GM21526 (cell line): ENCODE data around the gene SNX6.
"Not testable (repeated sequence)": the region's sequence is repeated elsewhere in the genome, so short reads cannot be mapped to it uniquely, and the experiment has no call there.

Experiments
- ATAC-seq: cut with Tn5 transposase; IDR thresholded peaks from one replicate; pipeline ENCODE4 v1.9.1; 2021; ENCODE audit warnings: moderate library complexity; ENCODE audit not compliant: unreplicated experiment, low FRiP score

Gene SNX6

GRCh38 chr14:34629657-34630529, at the start of gene SNX6:
Gene SNX6 (minus strand): TSS chr14:34630148. CDS start chr14:34630116, 32 bp downstream.
- peak; percentile 90 for ATAC-seq

GRCh38 chr14:34678735-34679134, 48.8 kb upstream of the SNX6 start:
- no peak for ATAC-seq

- no peak for ATAC-seq
Measured at GRCh38 chr14:34678306-34678705, 48.4 kb upstream of the SNX6 start.

- ATAC-seq = no peak
Measured at GRCh38 chr14:34676516-34677211, 46.7 kb upstream of the SNX6 start.

- no peak for ATAC-seq
Measured at GRCh38 chr14:34673702-34674101, 43.8 kb upstream of the SNX6 start.

- no peak for ATAC-seq
Measured at GRCh38 chr14:34671716-34672115, 41.8 kb upstream of the SNX6 start.

GRCh38 chr14:34668111-34668510, 38.2 kb upstream of the SNX6 start:
- no peak for ATAC-seq

GRCh38 chr14:34667007-34667406, 37.1 kb upstream of the SNX6 start:
- no peak for ATAC-seq

GRCh38 chr14:34665785-34666435, 36.0 kb upstream of the SNX6 start:
- no peak for ATAC-seq

GRCh38 chr14:34662561-34663088, 32.7 kb upstream of the SNX6 start:
- no peak for ATAC-seq

- ATAC-seq = no peak
Measured at GRCh38 chr14:34660796-34661195, 30.8 kb upstream of the SNX6 start.

GRCh38 chr14:34655959-34656358, 26.0 kb upstream of the SNX6 start:
- ATAC-seq = no peak

- not testable (repeated sequence) for ATAC-seq
Measured at GRCh38 chr14:34653073-34653472, 23.1 kb upstream of the SNX6 start.

- ATAC-seq = not testable (repeated sequence)
Measured at GRCh38 chr14:34652348-34652747, 22.4 kb upstream of the SNX6 start.

- ATAC-seq = no peak
Measured at GRCh38 chr14:34650786-34651584, 21.0 kb upstream of the SNX6 start.

- not testable (repeated sequence) for ATAC-seq
Measured at GRCh38 chr14:34650006-34650405, 20.1 kb upstream of the SNX6 start.

- no peak for ATAC-seq
Measured at GRCh38 chr14:34649344-34649743, 19.4 kb upstream of the SNX6 start.

GRCh38 chr14:34646570-34647255, 16.8 kb upstream of the SNX6 start:
- no peak for ATAC-seq

- no peak for ATAC-seq
Measured at GRCh38 chr14:34643361-34643760, 13.4 kb upstream of the SNX6 start.

GRCh38 chr14:34642595-34642994, 12.6 kb upstream of the SNX6 start:
- ATAC-seq = no peak
